B cell (primary cell): Measurements from ENCODE around the gene PKNOX2.

ENCODE experiments used
- EZH2 ChIP-seq: IDR thresholded peaks from 2 replicates; pipeline ENCODE4 v1.6.1; 2012; ENCODE audit warnings: borderline replicate concordance, low read depth, mild to moderate bottlenecking, moderate library complexity, low read length; ENCODE audit not compliant: insufficient read depth, poor library complexity, severe bottlenecking
- TF ChIP-seq, protein P1 (sequence below): fragments of 200-600 bp; IDR thresholded peaks from one replicate; pipeline ENCODE4 v1.8.0; 2022; ENCODE audit warnings: antibody characterized with exemption, mild to moderate bottlenecking

DNA sequence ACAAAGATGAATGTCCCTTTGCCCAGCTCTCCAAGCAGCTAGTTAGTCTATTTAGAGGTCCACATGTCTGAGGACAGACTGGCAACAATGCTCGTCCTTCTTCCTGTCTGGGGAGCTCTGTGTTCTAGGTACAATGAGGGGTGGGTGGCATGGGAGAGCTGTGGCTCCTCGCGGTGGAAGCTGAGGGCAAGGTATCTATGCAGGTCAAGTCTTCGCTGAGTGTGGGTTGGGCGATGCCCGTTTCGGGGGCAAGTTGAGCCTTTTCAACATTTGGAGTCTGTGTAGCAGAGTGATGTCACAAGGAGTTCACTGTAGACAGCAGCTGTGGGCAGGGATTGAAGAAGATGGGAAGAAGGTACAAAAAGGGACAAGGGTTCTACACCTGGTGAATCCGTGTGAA is 168.3 kb downstream of the PKNOX2 start:
- TF ChIP-seq, protein P1, sequence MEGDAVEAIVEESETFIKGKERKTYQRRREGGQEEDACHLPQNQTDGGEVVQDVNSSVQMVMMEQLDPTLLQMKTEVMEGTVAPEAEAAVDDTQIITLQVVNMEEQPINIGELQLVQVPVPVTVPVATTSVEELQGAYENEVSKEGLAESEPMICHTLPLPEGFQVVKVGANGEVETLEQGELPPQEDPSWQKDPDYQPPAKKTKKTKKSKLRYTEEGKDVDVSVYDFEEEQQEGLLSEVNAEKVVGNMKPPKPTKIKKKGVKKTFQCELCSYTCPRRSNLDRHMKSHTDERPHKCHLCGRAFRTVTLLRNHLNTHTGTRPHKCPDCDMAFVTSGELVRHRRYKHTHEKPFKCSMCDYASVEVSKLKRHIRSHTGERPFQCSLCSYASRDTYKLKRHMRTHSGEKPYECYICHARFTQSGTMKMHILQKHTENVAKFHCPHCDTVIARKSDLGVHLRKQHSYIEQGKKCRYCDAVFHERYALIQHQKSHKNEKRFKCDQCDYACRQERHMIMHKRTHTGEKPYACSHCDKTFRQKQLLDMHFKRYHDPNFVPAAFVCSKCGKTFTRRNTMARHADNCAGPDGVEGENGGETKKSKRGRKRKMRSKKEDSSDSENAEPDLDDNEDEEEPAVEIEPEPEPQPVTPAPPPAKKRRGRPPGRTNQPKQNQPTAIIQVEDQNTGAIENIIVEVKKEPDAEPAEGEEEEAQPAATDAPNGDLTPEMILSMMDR = no peak
- no peak for TF ChIP-seq EZH2
